PFSK-1 (cell line): ENCODE data around the gene DGLUCY.

Experiments used
- FOXP2 ChIP-seq: optimal IDR thresholded peaks from 2 replicates; pipeline ENCODE3; 2011; ENCODE audit warnings: borderline replicate concordance, control low read depth, inconsistent platforms; ENCODE audit not compliant: insufficient read depth; ENCODE audit errors: extremely low read length, extremely low read depth
- POLR2AphosphoS5 ChIP-seq: IDR thresholded peaks from 2 replicates; pipeline ENCODE4 v1.6.1; 2012; ENCODE audit warnings: low read depth, mild to moderate bottlenecking, control low read depth, low read length, moderate library complexity
- SIN3A ChIP-seq: IDR thresholded peaks from 2 replicates; pipeline ENCODE4 v1.6.1; 2012; ENCODE audit warnings: mild to moderate bottlenecking, low read length, moderate library complexity, borderline replicate concordance; ENCODE audit not compliant: insufficient read depth
- TAF1 ChIP-seq: IDR thresholded peaks from 2 replicates; pipeline ENCODE4 v1.6.1; 2012; ENCODE audit warnings: low read length, control low read depth, borderline replicate concordance; ENCODE audit not compliant: insufficient read depth
- TF ChIP-seq, protein P1 (sequence below), 2 experiments: IDR thresholded peaks; 2 replicates each; pipeline versions ENCODE4 v1.6.1 to v1.8.0; 2011 to 2012; ENCODE audit warnings: low read depth in 2 of 2, low read length in 2 of 2, control low read depth in 1 of 2, inconsistent platforms in 1 of 2, mild to moderate bottlenecking in 1 of 2, moderate library complexity in 1 of 2; ENCODE audit not compliant: insufficient read depth in 1 of 2

The DGLUCY gene

GRCh38 chr14:91214306-91214705 lies 100.4 kb downstream of the DGLUCY start:
- TF ChIP-seq POLR2AphosphoS5 (no peak), FOXP2 (no peak), TAF1 (no peak), SIN3A (no peak)
- TF ChIP-seq, protein P1, sequence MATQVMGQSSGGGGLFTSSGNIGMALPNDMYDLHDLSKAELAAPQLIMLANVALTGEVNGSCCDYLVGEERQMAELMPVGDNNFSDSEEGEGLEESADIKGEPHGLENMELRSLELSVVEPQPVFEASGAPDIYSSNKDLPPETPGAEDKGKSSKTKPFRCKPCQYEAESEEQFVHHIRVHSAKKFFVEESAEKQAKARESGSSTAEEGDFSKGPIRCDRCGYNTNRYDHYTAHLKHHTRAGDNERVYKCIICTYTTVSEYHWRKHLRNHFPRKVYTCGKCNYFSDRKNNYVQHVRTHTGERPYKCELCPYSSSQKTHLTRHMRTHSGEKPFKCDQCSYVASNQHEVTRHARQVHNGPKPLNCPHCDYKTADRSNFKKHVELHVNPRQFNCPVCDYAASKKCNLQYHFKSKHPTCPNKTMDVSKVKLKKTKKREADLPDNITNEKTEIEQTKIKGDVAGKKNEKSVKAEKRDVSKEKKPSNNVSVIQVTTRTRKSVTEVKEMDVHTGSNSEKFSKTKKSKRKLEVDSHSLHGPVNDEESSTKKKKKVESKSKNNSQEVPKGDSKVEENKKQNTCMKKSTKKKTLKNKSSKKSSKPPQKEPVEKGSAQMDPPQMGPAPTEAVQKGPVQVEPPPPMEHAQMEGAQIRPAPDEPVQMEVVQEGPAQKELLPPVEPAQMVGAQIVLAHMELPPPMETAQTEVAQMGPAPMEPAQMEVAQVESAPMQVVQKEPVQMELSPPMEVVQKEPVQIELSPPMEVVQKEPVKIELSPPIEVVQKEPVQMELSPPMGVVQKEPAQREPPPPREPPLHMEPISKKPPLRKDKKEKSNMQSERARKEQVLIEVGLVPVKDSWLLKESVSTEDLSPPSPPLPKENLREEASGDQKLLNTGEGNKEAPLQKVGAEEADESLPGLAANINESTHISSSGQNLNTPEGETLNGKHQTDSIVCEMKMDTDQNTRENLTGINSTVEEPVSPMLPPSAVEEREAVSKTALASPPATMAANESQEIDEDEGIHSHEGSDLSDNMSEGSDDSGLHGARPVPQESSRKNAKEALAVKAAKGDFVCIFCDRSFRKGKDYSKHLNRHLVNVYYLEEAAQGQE (IDR thresholded peaks at IDR 0.05; ENCODE audit: insufficient read depth in 1 of 2, low read depth in 2 of 2, low read length in 2 of 2), result no peak

- no peak for TF ChIP-seq SIN3A
- TF ChIP-seq FOXP2, result no peak
Measured at GRCh38 chr14:91215381-91215780, 101.5 kb downstream of the DGLUCY start.

DNA sequence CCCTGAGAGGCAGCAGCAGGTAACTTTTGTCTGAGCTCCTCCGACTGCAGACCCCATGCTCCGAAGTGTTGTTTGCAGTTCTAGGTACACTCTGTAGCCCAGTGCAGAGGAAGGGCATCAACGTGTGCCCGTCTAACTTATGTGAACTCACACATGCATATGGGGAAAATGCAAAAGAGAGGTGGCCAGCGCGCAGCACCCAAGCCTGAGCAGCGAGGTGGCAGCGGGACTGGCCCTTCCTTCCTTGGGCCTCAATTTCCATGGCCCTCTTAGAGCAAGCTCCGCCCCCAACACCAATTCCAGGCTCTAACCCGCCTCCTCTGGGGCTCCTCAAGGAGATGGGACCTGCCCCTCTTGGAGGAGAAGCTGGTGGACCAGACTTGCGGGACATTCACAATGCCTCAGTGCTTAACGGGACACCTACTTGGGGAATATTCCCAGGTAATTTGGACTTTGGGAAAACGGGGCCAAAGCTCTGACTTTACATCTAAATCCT lies 102.9 kb downstream of the DGLUCY start:
- TF ChIP-seq, protein P1 (IDR thresholded peaks at IDR 0.05; ENCODE audit: insufficient read depth in 1 of 2, low read depth in 2 of 2, low read length in 2 of 2), result no peak
- TF ChIP-seq FOXP2 (no peak), TAF1 (no peak), POLR2AphosphoS5 (no peak), SIN3A (no peak)

GRCh38 chr14:91218014-91218413 lies 104.1 kb downstream of the DGLUCY start:
- TF ChIP-seq SIN3A (no peak), POLR2AphosphoS5 (no peak), TAF1 (no peak), FOXP2 (no peak)
- TF ChIP-seq, protein P1 (IDR thresholded peaks at IDR 0.05; ENCODE audit: insufficient read depth in 1 of 2, low read depth in 2 of 2, low read length in 2 of 2), result no peak

DNA sequence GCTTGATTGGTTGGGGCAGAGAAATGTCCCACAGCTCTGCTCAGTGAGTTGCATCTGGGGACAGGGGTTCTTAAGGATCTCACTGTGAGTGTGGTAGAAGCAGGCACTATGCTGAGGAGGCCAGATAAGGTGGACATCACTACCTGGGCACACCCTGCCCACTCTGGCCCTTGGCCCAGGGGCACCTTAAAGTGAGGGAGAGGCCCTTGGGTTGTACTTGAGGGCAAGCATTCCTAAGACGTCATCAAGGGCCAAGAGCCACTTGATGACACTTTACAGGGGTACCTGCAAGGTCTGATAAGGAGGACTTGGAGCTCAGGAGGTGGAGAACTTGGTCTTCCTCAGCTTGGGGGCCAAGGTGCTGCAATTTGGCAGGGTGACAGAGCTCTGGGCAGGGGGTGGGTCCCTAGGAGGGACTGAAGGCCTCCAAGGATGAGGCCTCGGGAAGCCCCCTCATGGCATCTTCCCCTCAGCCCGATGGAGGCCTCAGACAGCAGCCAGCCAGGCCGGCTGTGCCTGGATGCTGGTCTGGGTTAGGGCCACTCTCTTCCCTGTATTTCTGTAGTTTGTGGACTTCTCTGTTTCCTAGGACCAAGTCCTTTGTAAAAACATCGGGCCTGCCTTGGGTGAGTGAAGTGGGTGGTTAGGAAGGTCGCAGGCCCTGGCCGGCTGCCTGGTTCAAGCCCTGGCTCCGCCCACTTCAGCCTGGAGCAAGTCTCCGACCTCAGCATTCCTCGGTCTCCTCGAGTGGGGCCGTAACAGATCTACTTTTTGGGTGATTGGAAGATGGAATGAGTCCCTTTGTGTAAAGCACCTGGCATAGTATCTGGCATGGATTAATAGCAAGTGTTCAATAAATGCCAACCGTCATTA lies 105.9 kb downstream of the DGLUCY start:
- TF ChIP-seq, protein P1 (IDR thresholded peaks at IDR 0.05; ENCODE audit: insufficient read depth in 1 of 2, low read depth in 2 of 2, low read length in 2 of 2), result no peak
- no peak for TF ChIP-seq FOXP2
- TF ChIP-seq SIN3A, result no peak
- no peak for TF ChIP-seq TAF1
- no peak for TF ChIP-seq POLR2AphosphoS5
